HEK293 (cell line): ENCODE measurements around the gene TSPAN13.

Experiments
- CTCF ChIA-PET: fragments of 350-600 bp; formaldehyde crosslinking; extraction: SDS; loops from one replicate; lab custom pipeline; 2021; ENCODE audit warnings: antibody characterized with exemption; lab: Yijun Ruan, JAX
- POLR2A ChIA-PET: fragments of 300-600 bp; formaldehyde crosslinking; extraction: SDS; loops from one replicate; lab custom pipeline; 2020; ENCODE audit warnings: antibody characterized with exemption, inconsistent platforms; lab: Yijun Ruan, JAX
- H3K27ac ChIP-seq: fragments of 200-500 bp; sonication (Bioruptor generic); 2 replicates; pipeline ENCODE4 v1.5.1; 2014; ENCODE audit warnings: low read depth, low read length, control low read depth, inconsistent platforms; ENCODE audit errors: extremely low read depth
- H3K36me3 ChIP-seq, 2 experiments: fragments of 200-500 bp in 1 of 2; sonication (Bioruptor generic) in 1 of 2; 1 replicate in 1 of 2; 2 replicates in 1 of 2; pipeline ENCODE4 v1.5.1; 2014 to 2017; ENCODE audit warnings: inconsistent platforms in 2 of 2, low read length in 2 of 2; ENCODE audit not compliant: control insufficient read depth in 2 of 2, insufficient read depth in 1 of 2
- H3K4me1 ChIP-seq: fragments of 200-500 bp; sonication (Bioruptor generic); 2 replicates; pipeline ENCODE4 v1.5.1; 2014; ENCODE audit warnings: mild to moderate bottlenecking, low read length, inconsistent platforms; ENCODE audit not compliant: control insufficient read depth, insufficient read depth
- H3K4me3 ChIP-seq: 2 replicates; pipeline ENCODE4 v1.5.1; 2011; ENCODE audit warnings: low read depth, mild to moderate bottlenecking, control low read depth, low read length, moderate library complexity
- H3K9me3 ChIP-seq: fragments of 200-500 bp; sonication (Bioruptor generic); 2 replicates; pipeline ENCODE4 v1.5.1; 2014; ENCODE audit warnings: low read depth, low read length, inconsistent platforms; ENCODE audit not compliant: control insufficient read depth, insufficient read depth
- MYNN ChIP-seq: fragments of 450-650 bp; formaldehyde crosslinking; IDR thresholded peaks from 2 replicates; pipeline ENCODE4 v1.5.1; 2016; ENCODE audit warnings: missing biosample characterization, missing genetic modification characterization, borderline replicate concordance
- ZFP69B ChIP-seq: fragments of 450-650 bp; formaldehyde crosslinking; IDR thresholded peaks from 2 replicates; pipeline ENCODE4 v1.5.1; 2016; ENCODE audit warnings: missing biosample characterization, missing genetic modification characterization
- ZNF169 ChIP-seq: fragments of 450-650 bp; formaldehyde crosslinking; IDR thresholded peaks from 2 replicates; pipeline ENCODE4 v1.5.1; 2016; ENCODE audit warnings: missing biosample characterization, missing genetic modification characterization
- ZNF23 ChIP-seq: fragments of 450-650 bp; formaldehyde crosslinking; IDR thresholded peaks from 2 replicates; pipeline ENCODE4 v1.5.1; 2016; ENCODE audit warnings: missing biosample characterization, missing genetic modification characterization, borderline replicate concordance
- ZNF266 ChIP-seq: fragments of 450-650 bp; formaldehyde crosslinking; IDR thresholded peaks from 2 replicates; pipeline ENCODE4 v1.5.1; 2016; ENCODE audit warnings: missing biosample characterization, missing genetic modification characterization, low read depth
- ZNF48 ChIP-seq: fragments of 450-650 bp; formaldehyde crosslinking; IDR thresholded peaks from 2 replicates; pipeline ENCODE4 v1.5.1; 2016; ENCODE audit warnings: missing biosample characterization, missing genetic modification characterization
- ZNF529 ChIP-seq: fragments of 450-650 bp; formaldehyde crosslinking; IDR thresholded peaks from 2 replicates; pipeline ENCODE4 v1.5.1; 2017; ENCODE audit warnings: missing genetic modification characterization, missing biosample characterization; ENCODE audit not compliant: insufficient replicate concordance
- ZNF544 ChIP-seq: fragments of 450-650 bp; formaldehyde crosslinking; IDR thresholded peaks from 2 replicates; pipeline ENCODE4 v1.5.0; 2017; ENCODE audit warnings: missing biosample characterization, missing genetic modification characterization
- ZNF610 ChIP-seq: fragments of 450-650 bp; formaldehyde crosslinking; IDR thresholded peaks from 2 replicates; pipeline ENCODE4 v1.5.1; 2016; ENCODE audit warnings: missing biosample characterization, missing genetic modification characterization, borderline replicate concordance
- ZNF621 ChIP-seq: fragments of 450-650 bp; formaldehyde crosslinking; IDR thresholded peaks from 2 replicates; pipeline ENCODE4 v1.5.1; 2017; ENCODE audit warnings: missing biosample characterization, missing genetic modification characterization
- ZNF707 ChIP-seq: fragments of 450-650 bp; formaldehyde crosslinking; IDR thresholded peaks from 2 replicates; pipeline ENCODE4 v1.5.1; 2016; ENCODE audit warnings: missing biosample characterization, missing genetic modification characterization
- ZNF776 ChIP-seq: fragments of 450-650 bp; formaldehyde crosslinking; IDR thresholded peaks from 2 replicates; pipeline ENCODE4 v1.5.0; 2017; ENCODE audit warnings: missing biosample characterization, missing genetic modification characterization, borderline replicate concordance
- ZNF792 ChIP-seq: fragments of 450-650 bp; formaldehyde crosslinking; IDR thresholded peaks from 2 replicates; pipeline ENCODE4 v1.5.1; 2016; ENCODE audit warnings: missing biosample characterization, missing genetic modification characterization
- ZNF830 ChIP-seq: fragments of 450-650 bp; IDR thresholded peaks from 2 replicates; pipeline ENCODE4 v1.5.0; 2018; ENCODE audit warnings: missing biosample characterization, missing genetic modification characterization, low read depth, mild to moderate bottlenecking, moderate library complexity
- ZSCAN16 ChIP-seq: fragments of 450-650 bp; formaldehyde crosslinking; IDR thresholded peaks from 2 replicates; pipeline ENCODE4 v1.5.1; 2016; ENCODE audit warnings: missing biosample characterization, missing genetic modification characterization
- TF ChIP-seq, protein P1 (sequence below): fragments of 450-650 bp; formaldehyde crosslinking; IDR thresholded peaks from 2 replicates; pipeline ENCODE4 v1.5.1; 2016; ENCODE audit warnings: missing biosample characterization, missing genetic modification characterization, borderline replicate concordance
- TF ChIP-seq, protein P2 (sequence below): fragments of 450-650 bp; IDR thresholded peaks from 2 replicates; pipeline ENCODE4 v1.5.1; 2018; ENCODE audit warnings: missing biosample characterization, mild to moderate bottlenecking, missing genetic modification characterization
- TF ChIP-seq, protein P3 (sequence below): fragments of 450-650 bp; formaldehyde crosslinking; optimal IDR thresholded peaks from 2 replicates; pipeline ENCODE3; 2016; ENCODE audit warnings: missing biosample characterization, mild to moderate bottlenecking, missing genetic modification characterization
- TF ChIP-seq, protein P4 (sequence below): fragments of 450-650 bp; formaldehyde crosslinking; IDR thresholded peaks from 2 replicates; pipeline ENCODE4 v1.5.0; 2017; ENCODE audit warnings: missing biosample characterization, missing genetic modification characterization, borderline replicate concordance

Gene TSPAN13

DNA sequence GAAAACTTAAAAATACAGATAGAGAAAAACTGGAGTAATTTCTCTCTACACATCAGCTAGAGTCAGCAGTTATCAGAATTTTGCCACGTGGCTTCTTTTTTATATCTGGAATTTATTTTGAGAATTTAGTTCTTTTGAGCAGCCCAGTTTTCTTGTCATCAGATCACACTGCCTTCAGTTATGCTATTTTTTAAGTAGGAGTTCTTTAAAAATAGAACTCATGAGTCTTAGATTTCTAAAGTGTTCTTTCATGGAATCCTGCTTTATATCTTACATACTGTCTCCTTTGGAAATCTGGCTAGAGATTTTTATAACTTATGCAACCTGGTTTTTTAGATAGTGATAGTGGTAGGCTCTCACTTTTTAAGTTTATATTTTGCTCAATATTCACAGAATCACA lies 27.0 kb downstream of the TSPAN13 start:
- CTCF ChIA-PET, result interaction anchor here (0.5 to 1.4 kb wide), 2 partner anchors 111 to 155 kb away, joined by 3 read pairs; no protein-coding TSS in a partner anchor
- no peaks in the 10 kb centered on the region for H3K36me3 ChIP-seq
- POLR2A ChIA-PET, result interaction anchor here (1.5 kb wide), 1 partner anchor 135 kb away, joined by 4 read pairs; the partner anchor contains the start of genes ANKMY2 and BZW2
- H3K27ac ChIP-seq, result no peak overlapping the region
- no peaks in the 10 kb centered on the region for H3K9me3 ChIP-seq
- TF ChIP-seq, protein P1, sequence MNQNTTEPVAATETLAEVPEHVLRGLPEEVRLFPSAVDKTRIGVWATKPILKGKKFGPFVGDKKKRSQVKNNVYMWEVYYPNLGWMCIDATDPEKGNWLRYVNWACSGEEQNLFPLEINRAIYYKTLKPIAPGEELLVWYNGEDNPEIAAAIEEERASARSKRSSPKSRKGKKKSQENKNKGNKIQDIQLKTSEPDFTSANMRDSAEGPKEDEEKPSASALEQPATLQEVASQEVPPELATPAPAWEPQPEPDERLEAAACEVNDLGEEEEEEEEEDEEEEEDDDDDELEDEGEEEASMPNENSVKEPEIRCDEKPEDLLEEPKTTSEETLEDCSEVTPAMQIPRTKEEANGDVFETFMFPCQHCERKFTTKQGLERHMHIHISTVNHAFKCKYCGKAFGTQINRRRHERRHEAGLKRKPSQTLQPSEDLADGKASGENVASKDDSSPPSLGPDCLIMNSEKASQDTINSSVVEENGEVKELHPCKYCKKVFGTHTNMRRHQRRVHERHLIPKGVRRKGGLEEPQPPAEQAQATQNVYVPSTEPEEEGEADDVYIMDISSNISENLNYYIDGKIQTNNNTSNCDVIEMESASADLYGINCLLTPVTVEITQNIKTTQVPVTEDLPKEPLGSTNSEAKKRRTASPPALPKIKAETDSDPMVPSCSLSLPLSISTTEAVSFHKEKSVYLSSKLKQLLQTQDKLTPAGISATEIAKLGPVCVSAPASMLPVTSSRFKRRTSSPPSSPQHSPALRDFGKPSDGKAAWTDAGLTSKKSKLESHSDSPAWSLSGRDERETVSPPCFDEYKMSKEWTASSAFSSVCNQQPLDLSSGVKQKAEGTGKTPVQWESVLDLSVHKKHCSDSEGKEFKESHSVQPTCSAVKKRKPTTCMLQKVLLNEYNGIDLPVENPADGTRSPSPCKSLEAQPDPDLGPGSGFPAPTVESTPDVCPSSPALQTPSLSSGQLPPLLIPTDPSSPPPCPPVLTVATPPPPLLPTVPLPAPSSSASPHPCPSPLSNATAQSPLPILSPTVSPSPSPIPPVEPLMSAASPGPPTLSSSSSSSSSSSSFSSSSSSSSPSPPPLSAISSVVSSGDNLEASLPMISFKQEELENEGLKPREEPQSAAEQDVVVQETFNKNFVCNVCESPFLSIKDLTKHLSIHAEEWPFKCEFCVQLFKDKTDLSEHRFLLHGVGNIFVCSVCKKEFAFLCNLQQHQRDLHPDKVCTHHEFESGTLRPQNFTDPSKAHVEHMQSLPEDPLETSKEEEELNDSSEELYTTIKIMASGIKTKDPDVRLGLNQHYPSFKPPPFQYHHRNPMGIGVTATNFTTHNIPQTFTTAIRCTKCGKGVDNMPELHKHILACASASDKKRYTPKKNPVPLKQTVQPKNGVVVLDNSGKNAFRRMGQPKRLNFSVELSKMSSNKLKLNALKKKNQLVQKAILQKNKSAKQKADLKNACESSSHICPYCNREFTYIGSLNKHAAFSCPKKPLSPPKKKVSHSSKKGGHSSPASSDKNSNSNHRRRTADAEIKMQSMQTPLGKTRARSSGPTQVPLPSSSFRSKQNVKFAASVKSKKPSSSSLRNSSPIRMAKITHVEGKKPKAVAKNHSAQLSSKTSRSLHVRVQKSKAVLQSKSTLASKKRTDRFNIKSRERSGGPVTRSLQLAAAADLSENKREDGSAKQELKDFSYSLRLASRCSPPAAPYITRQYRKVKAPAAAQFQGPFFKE, result no peak
- no peak for TF ChIP-seq ZNF48 (tag by site-specific recombination)
- TF ChIP-seq ZNF776, result no peak
- TF ChIP-seq ZNF792, result no peak
- TF ChIP-seq ZNF23 (tag by site-specific recombination), result no peak
- TF ChIP-seq ZNF266 (tag by site-specific recombination), result no peak
- TF ChIP-seq, protein P2, sequence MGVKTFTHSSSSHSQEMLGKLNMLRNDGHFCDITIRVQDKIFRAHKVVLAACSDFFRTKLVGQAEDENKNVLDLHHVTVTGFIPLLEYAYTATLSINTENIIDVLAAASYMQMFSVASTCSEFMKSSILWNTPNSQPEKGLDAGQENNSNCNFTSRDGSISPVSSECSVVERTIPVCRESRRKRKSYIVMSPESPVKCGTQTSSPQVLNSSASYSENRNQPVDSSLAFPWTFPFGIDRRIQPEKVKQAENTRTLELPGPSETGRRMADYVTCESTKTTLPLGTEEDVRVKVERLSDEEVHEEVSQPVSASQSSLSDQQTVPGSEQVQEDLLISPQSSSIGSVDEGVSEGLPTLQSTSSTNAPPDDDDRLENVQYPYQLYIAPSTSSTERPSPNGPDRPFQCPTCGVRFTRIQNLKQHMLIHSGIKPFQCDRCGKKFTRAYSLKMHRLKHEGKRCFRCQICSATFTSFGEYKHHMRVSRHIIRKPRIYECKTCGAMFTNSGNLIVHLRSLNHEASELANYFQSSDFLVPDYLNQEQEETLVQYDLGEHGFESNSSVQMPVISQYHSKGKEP, result no peak
- TF ChIP-seq MYNN (tag by site-specific recombination), result no peak
- TF ChIP-seq ZNF621 (tag by site-specific recombination), result no peak
- H3K4me3 ChIP-seq, result no peak overlapping the region
- no peaks in the 10 kb centered on the region for H3K4me1 ChIP-seq

DNA sequence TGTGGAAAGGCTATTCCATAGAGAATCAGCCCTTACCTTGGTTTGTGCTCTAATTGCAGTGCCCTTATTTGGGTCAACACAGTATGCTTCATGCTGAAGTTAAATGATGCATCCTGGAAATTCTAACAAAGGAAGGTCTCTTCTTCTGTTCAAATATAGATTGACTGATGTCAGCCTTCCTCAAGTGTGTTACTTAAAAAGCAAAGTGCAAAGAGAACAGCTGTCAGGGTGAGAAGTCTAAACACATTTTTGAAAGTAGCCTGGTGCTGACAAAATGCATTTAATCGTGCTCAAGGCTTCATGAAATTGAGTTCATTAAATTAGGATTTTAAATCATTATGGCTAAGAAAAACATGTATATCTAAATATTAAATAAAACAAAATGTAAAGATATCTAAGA lies 31.8 kb downstream of the TSPAN13 start:
- H3K9me3 ChIP-seq, result no peaks in the 10 kb centered on the region
- no peak overlapping the region for H3K27ac ChIP-seq
- H3K4me1 ChIP-seq, result no peaks in the 10 kb centered on the region
- ChIA-PET CTCF (no interaction called here), POLR2A (no interaction called here)
- H3K36me3 ChIP-seq, result no peaks in the 10 kb centered on the region
- no peak overlapping the region for H3K4me3 ChIP-seq
- TF ChIP-seq ZNF830 (tag by site-specific recombination), result no peak
- no peak for TF ChIP-seq ZNF544 (tag by site-specific recombination)
- TF ChIP-seq, protein P3, sequence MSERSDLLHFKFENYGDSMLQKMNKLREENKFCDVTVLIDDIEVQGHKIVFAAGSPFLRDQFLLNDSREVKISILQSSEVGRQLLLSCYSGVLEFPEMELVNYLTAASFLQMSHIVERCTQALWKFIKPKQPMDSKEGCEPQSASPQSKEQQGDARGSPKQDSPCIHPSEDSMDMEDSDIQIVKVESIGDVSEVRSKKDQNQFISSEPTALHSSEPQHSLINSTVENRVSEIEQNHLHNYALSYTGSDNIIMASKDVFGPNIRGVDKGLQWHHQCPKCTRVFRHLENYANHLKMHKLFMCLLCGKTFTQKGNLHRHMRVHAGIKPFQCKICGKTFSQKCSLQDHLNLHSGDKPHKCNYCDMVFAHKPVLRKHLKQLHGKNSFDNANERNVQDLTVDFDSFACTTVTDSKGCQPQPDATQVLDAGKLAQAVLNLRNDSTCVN, result no peak
- no peak for TF ChIP-seq ZNF169
- TF ChIP-seq ZSCAN16 (tag by site-specific recombination), result no peak

DNA sequence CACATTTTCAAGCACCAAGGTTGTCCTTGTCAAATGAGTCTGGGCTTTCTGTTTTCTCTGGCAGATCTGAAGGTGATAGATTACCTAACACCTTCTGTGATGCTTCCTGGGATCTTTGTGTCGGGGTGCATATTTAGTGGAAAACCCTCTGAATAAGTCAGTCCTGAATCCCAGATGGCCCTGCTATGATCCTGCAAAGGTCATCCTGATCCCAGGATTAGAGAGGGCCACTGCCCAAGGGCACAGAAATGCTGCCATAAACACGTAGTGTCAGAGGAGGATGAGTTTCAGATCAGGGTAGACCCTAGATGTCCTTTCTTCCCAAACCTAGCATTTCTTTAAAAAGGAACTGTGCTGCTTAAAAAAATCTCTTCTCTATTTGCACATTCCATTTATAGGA lies 32.3 kb downstream of the TSPAN13 start:
- ChIA-PET CTCF (interaction anchor here (0.6 kb wide), 1 partner anchor 133 kb away, joined by 3 read pairs; no protein-coding TSS in a partner anchor), POLR2A (no interaction called here)
- H3K9me3 ChIP-seq, result no peaks in the 10 kb centered on the region
- no peak for TF ChIP-seq ZNF529 (tag by site-specific recombination)
- no peak for TF ChIP-seq ZFP69B (tag by site-specific recombination)
- no peak for TF ChIP-seq ZNF610
- no peak for TF ChIP-seq ZNF707 (tag by site-specific recombination)
- TF ChIP-seq, protein P4, sequence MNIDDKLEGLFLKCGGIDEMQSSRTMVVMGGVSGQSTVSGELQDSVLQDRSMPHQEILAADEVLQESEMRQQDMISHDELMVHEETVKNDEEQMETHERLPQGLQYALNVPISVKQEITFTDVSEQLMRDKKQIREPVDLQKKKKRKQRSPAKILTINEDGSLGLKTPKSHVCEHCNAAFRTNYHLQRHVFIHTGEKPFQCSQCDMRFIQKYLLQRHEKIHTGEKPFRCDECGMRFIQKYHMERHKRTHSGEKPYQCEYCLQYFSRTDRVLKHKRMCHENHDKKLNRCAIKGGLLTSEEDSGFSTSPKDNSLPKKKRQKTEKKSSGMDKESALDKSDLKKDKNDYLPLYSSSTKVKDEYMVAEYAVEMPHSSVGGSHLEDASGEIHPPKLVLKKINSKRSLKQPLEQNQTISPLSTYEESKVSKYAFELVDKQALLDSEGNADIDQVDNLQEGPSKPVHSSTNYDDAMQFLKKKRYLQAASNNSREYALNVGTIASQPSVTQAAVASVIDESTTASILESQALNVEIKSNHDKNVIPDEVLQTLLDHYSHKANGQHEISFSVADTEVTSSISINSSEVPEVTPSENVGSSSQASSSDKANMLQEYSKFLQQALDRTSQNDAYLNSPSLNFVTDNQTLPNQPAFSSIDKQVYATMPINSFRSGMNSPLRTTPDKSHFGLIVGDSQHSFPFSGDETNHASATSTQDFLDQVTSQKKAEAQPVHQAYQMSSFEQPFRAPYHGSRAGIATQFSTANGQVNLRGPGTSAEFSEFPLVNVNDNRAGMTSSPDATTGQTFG (tag by site-specific recombination), result no peak

More for the DNA sequence above, 32.3 kb downstream of the TSPAN13 start:
- Histone ChIP-seq H3K4me3 (no peak overlapping the region), H3K4me1 (no peaks in the 10 kb centered on the region), H3K27ac (no peak overlapping the region), H3K36me3 (no peaks in the 10 kb centered on the region)
